ENCODE data around the gene ADAM10. TPM values are rescaled to one million over a fixed set of nuclear protein-coding genes. Genes with fewer than 3 reads are reported as not detected.

ADAM10 gene
- total and polyA plus RNA-seq, 2 of the 8 experiments (the other 6 are each of a cell fraction or from before 2014, with no cell fraction given) = 46.5 to 163 TPM

- Histone ChIP-seq H2BK120ac (replicated peaks; ENCODE audit: low read depth, low read length) (no peak overlapping the region), H2BK12ac (ENCODE audit: low read depth, low read length) (no peak overlapping the region), H3K27me3 (replicated peaks in 1 of 4; ENCODE audit: control insufficient read depth in 3 of 4, extremely low read depth in 1 of 4, insufficient read depth in 3 of 4, low read length in 3 of 4) (no peaks in the 10 kb centered on the region), H4K8ac (ENCODE audit: extremely low read depth, insufficient read depth, low read length) (no peak overlapping the region), H3K36me3 (ENCODE audit: control insufficient read depth in 2 of 4, insufficient read depth in 4 of 4, low read length in 3 of 4) (peaks cover 0 to 9% (median 0%) of the 10 kb centered on the region in 4 experiments; a peak in 2 of 8 replicates), H3K56ac (replicated peaks; ENCODE audit: insufficient read length, low read depth, low read length) (no peak overlapping the region), H3K23me2 (ENCODE audit: low read depth, low read length) (peaks cover 3% of the 10 kb centered on the region; the same call in 1 of the 2 replicates), H3K9me3 (ENCODE audit: insufficient read depth in 2 of 2, low read depth in 1 of 2, low read length in 1 of 2) (no peaks in the 10 kb centered on the region), H3K4me3 (ENCODE audit: extremely low read depth in 1 of 4, insufficient read depth in 2 of 4, low read depth in 3 of 4, low read length in 4 of 4) (no peak overlapping the region), H3K79me2 (ENCODE audit: control insufficient read depth in 1 of 2, insufficient read depth in 2 of 2, low read length in 2 of 2) (no peaks in the 10 kb centered on the region), H2BK5ac (ENCODE audit: low read depth, low read length) (no peak overlapping the region), H2BK15ac (ENCODE audit: low read length) (no peak overlapping the region), H4K5ac (ENCODE audit: insufficient read length, low read depth, low read length) (no peak overlapping the region), H2AFZ (ENCODE audit: low read length) (no peak overlapping the region), H3K27ac (ENCODE audit: low read depth, low read length) (no peak overlapping the region), H3K9ac (replicated peaks in 1 of 4; ENCODE audit: extremely low read depth in 1 of 4, low read depth in 3 of 4, low read length in 3 of 4) (no peak overlapping the region), H4K91ac (replicated peaks; ENCODE audit: insufficient read length, low read length) (no peak overlapping the region), H3K4me2 (ENCODE audit: insufficient read depth in 1 of 2, low read depth in 2 of 2, low read length in 2 of 2) (no peak overlapping the region), H3K23ac (ENCODE audit: insufficient read length) (no peak overlapping the region), H3K4ac (replicated peaks; ENCODE audit: insufficient read length, low read depth, low read length) (no peak overlapping the region), H3K4me1 (replicated peaks in 1 of 4; ENCODE audit: control insufficient read depth in 3 of 4, insufficient read depth in 4 of 4, low read length in 3 of 4) (no peaks in the 10 kb centered on the region), H3K79me1 (ENCODE audit: low read depth, low read length) (0 out of 2 replicates have a peak, but pooled peaks cover 4% of the 10 kb centered on the region), H3K18ac (ENCODE audit: extremely low read depth, low read length) (no peak overlapping the region), H2BK20ac (ENCODE audit: low read length) (no peak overlapping the region), H4K20me1 (replicated peaks in 1 of 2; ENCODE audit: control insufficient read depth in 1 of 2, insufficient read depth in 2 of 2, low read length in 2 of 2) (peaks cover 0 to 4% of the 10 kb centered on the region in 2 experiments), H3K14ac (ENCODE audit: insufficient read length) (no peak overlapping the region), H2AK5ac (ENCODE audit: low read depth, low read length) (no peak overlapping the region)
- POLR2A ChIA-PET (ENCODE audit: partially characterized antibody) = no interaction called here
- 79% methylated on average over 1 of the region's 1 CpG; no CpG with 5 or more reads in 1 of the 2 experiments for WGBS, 2 experiments (ENCODE audit: extremely low coverage in 1 of 2, insufficient coverage in 1 of 2, insufficient read length in 1 of 2, insufficient replicate concordance in 2 of 2, low coverage in 1 of 2, low lambda C conversion rate in 2 of 2, missing lambda C conversion rate in 1 of 2)
- FAIRE-seq (no peak), DNase-seq (ENCODE audit: low read depth in 1 of 2, low spot score in 2 of 2) (no peak)
- CTCF ChIA-PET (ENCODE audit: partially characterized antibody) = no interaction called here
- TF ChIP-seq JUND (IDR thresholded peaks at IDR 0.05; ENCODE audit: low read length) (no peak), SIRT6 (IDR thresholded peaks at IDR 0.05; ENCODE audit: low read length) (no peak), NANOG (IDR thresholded peaks at IDR 0.05; ENCODE audit: insufficient read depth, low read depth, low read length, poor library complexity, severe bottlenecking) (no peak), POU5F1 (IDR thresholded peaks at IDR 0.05; ENCODE audit: low read depth, low read length) (no peak), KDM4A (IDR thresholded peaks at IDR 0.05; ENCODE audit: low read depth, low read length, severe bottlenecking) (no peak), YY1 (IDR thresholded peaks at IDR 0.05; ENCODE audit: low read depth, low read length) (no peak), ZNF274 (IDR thresholded peaks at IDR 0.05; ENCODE audit: borderline replicate concordance, extremely low read depth, low read length) (no peak), CTBP2 (IDR thresholded peaks at IDR 0.05; ENCODE audit: borderline replicate concordance, insufficient read depth, insufficient read length, low read length) (no peak), CHD1 (IDR thresholded peaks at IDR 0.05; ENCODE audit: low read depth, low read length) (no peak), KDM5A (IDR thresholded peaks at IDR 0.05; ENCODE audit: low read length) (no peak), HDAC6 (IDR thresholded peaks at IDR 0.05; ENCODE audit: low read depth, low read length) (no peak), TCF12 (IDR thresholded peaks at IDR 0.05; ENCODE audit: low read depth, low read length) (no peak), SUZ12 (IDR thresholded peaks at IDR 0.05; ENCODE audit: low read length) (no peak)
Measured at GRCh38 chr15:58608711-58609110, 140.8 kb downstream of the ADAM10 start.

Data from H1 (cell line).